CD4-positive, alpha-beta T cell treated with Interleukin-6 at 100 ng/mL for 8 hours (primary cell): ENCODE data around the gene CTDSPL2.
A peak's percentile ranks its signal among the peaks of the same experiment; 100 is the strongest.
"Not testable (repeated sequence)": the region's sequence is repeated elsewhere in the genome, so short reads cannot be mapped to it uniquely, and the experiment has no call there.

Experiments used
- DNase-seq: peaks from one replicate; pipeline ENCODE4 v3.0.0-alpha.2; 2020; ENCODE audit warnings: mixed read lengths, low spot score

CTDSPL2 gene

DNA sequence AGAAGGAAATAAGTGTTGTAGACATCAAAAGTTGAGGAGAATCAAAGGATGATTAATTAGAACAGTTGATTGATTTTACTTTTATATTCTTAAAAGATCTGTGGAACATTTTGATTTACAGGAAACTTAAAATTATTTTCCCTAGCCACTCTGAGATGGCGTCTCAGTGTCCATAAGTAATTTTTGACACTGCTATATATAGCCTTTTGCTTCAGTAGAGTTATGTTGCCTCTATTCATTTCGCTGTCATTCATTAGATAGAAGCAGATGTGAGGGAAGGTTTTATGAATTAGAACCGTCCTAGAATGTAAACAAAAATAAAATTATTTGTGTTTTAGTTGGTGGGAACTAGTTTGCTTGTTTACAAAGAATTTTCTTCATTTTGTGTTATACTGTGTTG, 58.5 kb downstream of the CTDSPL2 start:
- no peak for DNase-seq

DNA sequence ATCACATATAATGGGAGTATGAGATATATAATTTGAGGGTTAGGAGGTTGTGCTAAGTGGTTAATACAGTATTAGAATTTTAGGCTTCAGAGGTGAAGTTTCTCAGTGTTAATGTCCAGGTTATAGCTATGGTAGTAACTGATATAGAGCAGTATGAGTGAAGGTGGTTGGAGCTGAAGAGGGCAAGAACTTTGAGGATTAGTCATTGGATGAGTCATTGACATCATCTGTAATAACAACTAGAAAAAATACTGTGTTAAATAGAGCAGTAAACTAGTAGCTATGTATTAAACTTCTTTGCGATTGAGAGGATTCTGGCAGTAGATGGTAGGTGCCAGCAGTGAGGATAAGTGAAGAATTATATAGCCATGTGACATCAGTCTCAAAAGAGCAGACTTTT, 62.0 kb downstream of the CTDSPL2 start:
- no peak for DNase-seq

DNA sequence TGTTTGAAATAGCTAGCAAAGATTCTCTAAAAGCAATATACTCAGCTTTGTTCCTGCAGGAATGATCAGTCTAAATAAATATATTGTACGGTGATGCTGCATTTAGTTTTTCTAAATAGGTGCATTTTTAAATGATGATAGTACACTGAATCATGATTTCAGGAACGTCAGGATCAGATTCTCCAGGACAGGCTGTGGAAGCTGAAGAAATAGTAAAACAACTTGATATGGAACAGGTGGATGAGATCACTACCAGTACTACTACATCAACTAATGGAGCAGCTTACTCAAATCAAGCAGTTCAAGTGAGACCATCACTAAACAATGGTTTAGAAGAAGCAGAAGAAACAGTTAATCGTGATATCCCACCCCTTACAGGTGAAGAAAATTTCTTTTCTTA, 63.2 kb downstream of the CTDSPL2 start:
- DNase-seq: no peak

DNA sequence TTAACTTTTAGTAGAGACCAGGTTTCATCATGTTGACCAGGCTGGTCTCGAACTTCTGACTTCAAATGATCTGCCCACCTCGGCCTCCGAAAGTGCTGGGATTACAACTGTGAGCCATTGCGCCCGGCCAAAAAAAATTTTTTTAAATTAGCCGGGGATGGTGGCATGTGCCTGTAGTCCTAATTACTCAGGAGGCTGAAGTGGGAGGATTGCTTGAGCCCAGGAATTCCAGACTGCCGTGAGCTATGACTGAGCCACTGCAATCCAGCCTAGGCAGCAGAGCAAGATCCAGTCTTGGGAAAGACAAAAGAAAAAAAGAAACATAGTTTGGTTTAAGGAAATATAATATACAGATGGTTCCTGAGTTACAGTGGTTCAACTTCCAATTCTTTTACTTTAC, 64.6 kb downstream of the CTDSPL2 start:
- DNase-seq: no peak

DNA sequence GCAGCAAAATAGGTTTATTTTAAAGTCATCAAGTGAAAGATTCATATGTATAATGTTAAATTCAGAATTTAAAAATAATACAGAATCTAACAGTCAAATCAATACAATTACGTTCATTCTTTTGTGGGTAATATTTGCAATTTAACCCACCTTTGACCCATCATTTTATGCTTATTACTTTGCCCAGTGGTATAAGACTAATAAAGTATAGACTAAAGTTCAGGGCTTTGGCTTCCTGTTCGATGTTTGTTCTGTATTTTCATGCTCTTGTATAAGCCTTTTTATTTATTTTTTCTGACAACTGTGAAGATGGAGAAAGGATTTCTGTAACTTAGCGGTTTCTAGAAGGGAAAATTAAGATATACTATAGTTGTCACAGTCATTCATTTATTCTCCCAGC, 65.2 kb downstream of the CTDSPL2 start:
- no peak for DNase-seq

DNA sequence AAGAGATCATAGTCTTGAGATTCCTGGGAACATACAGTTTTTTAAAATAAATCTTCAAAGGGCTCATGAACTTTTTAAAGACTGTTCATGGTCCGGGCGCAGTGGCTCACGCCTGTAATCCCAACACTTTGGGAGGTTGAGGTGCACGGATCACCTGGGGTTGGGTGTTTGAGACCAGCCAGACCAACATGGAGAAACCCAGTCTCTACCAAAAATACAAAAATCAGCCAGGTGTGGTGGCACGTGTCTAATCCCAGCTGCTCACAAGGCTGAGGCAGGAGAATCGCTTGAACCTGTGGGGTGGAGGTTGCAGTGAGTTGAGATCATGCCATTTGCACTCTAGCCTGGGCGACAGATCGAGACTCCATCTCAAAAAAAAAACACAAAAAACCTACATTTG, 68.1 kb downstream of the CTDSPL2 start:
- DNase-seq: no peak

DNA sequence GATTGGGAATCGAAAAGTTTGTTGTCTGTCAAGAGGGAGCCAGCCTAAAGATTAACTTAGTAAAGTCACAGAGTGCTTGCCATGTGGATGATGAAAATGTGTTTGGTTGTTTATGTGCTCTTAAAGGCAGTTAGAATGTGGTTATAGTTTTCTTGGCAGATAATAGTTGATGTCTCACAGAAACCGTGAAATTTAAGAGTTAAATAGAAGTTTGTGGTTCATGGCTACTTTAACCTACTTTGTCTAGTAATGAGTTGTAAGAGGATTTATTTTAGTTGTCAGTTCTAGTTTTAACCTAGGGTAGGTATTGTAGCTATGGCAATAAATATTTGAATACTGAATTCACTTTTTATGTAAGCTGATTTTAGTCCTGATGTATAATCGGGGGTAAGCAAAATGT, 73.1 kb downstream of the CTDSPL2 start:
- no peak for DNase-seq

DNA sequence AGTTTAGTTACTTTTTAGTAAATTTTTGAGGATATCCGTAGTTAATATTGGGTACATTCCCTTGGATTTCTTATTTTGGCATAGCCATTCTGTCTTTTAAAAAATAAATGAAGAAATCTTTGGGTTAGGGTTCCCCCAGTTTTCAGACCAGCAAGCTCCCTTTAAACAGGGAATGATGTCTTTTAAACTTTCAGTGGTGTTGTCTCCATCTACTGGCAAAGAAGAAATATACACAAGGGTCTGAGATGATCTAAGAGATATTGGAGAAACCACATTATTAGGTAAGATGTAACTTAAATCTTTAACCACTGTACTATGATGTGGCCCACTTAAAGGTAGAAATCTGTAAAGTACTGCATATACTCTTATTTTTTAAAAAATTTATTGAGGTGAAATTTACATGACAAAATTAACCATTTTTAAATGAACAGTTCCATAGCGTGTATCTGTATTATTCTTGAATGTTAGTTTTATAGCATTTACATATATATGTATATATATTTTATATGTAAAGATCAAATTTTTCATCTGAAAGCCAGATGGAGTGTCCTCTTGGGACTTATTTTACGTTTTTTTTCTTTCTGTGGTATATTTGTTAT, 74.4 kb downstream of the CTDSPL2 start:
- peak; percentile 22 for DNase-seq

DNA sequence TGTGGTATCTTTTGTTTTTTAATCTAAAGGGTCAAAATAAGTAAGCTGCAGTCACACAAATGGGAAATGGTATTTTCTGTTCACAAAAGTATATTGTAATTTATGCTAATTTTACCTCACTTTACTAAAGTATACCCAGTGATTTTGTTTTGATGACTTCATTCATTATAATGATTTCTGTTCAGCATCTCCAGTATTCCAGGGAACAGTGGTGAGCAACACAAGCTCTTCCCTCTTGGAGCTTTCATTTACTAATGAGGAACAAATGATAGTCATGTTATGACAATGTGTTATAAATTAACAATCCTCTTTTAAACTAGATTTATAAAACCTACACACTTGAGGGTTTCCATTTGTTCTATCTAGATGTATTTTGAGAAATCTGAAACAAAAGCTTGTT, 89.0 kb downstream of the CTDSPL2 start:
- DNase-seq: no peak

DNA sequence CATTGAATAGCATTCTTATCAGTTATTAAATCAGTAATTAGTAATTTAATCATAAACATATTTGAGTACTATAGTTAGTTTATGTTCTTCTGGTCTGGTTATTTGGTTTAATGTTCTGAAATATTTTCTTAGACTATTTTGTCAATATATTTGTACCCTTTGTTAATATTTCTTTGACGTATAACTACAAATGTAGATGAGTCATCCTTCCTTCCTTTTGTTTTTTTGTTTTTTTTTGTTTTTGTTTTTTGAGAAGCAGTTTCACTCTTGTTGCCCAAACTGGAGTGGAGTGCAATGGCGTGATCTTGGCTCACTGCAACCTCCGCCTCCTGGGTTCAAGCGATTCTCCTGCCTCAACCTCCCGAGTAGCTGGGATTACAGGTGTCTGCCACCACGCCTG, 92.1 kb downstream of the CTDSPL2 start:
- no peak for DNase-seq

DNA sequence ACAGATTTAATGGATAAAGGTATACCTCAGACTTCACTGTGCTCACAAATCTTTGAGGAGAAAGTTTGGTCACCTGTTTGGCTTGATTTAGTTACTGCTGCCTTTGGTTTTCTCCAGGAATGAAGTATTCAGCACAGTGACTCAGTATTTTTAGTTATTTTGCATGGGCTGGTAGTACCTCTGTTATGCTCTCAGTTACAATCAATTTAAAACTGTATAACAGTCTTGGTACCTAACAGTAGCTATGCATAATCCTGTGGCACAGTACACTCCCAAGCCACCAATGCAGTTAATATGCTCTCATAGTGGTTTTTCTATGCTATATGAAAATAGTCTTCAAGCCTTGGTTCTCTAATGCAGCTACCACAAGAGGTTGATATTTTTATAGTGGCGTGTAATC, 97.6 kb downstream of the CTDSPL2 start:
- no peak for DNase-seq

DNA sequence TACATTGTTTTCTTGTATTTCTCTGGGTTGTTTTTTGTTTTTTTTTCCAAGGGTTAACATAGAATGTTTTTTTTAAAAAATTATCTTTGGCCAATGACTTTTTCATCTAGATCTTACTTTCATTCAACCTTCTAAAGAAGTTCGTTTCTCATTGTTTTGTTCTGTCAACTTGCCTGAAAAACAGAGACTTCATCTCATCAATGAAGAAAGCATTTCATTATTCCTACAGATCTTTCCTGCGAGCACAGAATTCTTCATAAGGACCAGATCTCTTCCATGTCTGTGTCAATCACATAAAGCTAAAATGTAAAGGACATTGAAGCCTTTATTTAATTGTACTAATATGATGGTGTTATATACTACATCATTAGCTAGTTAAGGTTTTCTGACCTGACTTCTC, 99.8 kb downstream of the CTDSPL2 start:
- no peak for DNase-seq

DNA sequence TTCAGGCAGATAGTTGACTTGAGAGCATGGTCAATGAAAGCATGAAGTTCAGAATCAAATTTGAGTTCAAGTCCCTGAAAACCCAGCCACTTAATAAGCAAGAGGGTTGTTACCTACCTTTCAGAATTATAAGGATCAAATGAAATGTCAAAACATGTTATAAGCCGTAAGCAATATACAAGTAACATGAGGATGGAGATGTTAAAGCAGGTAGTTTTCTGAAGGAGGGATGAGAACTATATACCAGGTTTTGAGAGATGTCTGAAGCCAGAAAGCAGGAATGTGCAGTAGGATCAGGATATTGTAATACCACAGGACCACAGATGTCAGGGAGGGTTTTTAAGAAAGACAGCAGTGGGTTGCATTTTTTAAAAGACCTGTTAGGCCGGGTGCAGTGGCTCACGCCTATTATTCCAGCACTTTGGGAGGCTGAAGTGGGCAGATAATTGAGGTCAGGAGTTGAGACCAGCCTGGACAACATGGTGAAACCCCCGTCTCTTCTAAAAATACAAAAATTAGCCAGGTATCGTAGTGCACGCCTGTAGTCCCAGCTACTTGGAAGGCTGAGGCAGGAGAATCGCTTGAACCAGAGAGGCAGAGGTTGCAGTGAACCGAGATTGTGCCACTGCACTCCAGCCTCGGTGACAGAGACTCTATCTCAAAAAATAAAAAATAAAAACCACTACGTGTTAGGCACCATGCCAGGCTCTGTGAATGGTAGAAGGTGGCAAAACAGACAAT, 102.6 kb downstream of the CTDSPL2 start:
- DNase-seq: no peak

DNA sequence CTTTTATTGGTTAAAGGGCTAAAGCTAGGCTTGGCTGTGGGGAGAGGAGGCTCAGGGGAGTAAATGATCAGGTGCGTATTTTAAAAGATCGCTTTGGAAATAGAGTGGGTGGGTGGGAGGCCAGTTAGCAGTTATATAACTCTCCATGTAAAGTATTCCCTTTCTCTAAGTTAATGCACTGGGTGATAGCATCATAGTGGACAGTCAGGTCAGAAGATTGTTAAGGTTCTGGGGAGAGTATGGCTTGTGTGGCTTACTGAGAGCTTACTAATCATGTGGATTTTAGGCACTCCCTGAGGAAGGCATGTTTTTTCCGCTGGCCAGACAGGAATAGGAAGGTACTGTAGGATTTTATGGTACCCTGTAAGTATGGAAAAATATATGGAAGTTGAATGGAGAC, 103.2 kb downstream of the CTDSPL2 start:
- DNase-seq: no peak

DNA sequence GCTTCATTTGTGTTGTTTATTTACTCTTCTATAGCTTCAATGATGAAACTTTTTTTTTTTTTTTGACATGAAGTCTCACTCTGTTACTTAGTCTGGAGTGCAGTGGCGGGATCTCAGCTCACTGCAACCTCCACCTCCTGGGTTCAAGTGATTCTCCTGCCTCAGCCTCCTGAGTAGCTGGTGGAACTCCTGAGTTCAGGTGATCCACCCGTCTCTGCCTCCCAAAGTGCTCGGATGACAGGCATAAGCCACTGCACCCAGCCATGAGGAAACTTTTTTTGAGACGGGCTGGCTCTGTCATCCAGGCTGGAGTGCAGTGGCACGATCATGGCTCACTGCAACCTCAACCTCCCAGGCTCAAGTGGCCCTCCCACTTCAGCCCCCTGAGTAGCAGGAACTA, 104.8 kb downstream of the CTDSPL2 start:
- DNase-seq: not testable (repeated sequence)

DNA sequence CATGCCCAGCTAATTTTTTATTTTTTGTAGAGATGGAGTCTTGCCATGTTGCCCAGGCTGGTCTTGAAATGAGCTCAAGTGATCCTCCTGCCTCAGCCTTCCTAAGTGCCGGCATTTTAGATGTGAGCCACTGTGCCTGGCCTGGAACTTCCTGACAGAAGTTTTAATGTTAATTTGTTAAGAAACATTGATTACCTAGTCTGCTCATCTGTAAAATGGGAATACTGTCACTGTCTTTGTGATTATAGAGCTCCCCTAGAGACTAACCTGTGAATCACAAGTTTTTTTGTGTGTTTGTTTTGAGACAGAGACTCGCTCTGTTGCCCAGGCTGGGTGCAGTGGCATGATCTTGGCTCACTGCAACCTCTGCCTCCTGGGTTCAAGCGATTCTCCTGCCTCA, 105.3 kb downstream of the CTDSPL2 start:
- no peak for DNase-seq

DNA sequence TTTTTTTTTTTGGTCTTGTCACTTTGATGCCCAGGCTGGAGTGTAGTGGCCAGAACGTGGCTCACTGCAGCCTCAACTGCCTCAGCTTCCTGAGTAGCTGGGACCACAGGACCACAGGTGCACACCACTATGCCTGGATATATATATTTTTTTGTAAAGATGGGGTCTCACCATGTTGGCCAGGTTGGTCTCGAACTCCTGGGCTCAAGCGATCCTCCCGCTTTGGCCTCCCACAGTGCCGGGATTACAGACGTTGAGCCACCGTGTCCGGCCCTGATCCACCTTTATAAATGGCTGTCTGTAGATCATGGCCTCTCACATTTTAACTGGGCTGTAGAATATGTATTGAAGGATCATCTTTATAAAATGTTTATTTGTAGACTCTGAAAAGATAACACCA, 107.7 kb downstream of the CTDSPL2 start:
- no peak for DNase-seq

DNA sequence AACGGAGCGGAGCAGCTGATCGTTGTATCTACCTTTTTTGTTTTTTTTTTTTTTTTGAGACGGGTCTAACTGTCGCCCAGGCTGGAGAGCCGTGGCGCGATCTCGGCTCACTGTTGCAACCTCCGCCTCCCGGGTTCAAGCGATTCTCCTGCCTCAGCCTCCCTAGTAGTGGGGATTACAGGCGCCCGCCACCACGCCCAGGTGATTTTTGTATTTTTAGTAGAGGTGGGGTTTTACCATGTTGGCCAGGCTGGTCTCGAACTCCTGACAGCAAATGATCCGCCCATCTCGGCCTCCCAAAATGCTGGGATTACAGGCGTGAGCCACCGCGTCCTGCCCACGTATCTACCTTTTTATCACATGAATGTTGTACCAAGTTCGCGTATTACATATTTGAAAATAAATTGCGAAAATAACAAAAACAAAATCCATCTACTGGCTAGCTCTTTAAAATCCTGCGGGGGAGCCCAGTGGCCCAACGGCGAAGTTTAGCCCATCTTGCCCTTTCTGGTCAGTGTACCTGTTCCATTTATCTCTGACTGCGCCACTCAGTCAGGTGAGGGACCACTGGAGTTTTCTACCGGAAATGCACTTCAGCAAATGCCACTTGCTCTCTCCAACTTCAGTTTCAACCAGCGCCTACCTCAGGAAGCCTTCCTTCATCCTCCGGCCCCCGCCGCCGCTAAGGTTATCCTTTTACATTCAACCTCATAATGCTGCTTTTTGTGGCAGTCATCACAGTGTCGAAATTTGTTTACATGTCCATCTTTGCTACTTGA, 108.3 kb downstream of the CTDSPL2 start:
- peak; percentile 15 for DNase-seq

DNA sequence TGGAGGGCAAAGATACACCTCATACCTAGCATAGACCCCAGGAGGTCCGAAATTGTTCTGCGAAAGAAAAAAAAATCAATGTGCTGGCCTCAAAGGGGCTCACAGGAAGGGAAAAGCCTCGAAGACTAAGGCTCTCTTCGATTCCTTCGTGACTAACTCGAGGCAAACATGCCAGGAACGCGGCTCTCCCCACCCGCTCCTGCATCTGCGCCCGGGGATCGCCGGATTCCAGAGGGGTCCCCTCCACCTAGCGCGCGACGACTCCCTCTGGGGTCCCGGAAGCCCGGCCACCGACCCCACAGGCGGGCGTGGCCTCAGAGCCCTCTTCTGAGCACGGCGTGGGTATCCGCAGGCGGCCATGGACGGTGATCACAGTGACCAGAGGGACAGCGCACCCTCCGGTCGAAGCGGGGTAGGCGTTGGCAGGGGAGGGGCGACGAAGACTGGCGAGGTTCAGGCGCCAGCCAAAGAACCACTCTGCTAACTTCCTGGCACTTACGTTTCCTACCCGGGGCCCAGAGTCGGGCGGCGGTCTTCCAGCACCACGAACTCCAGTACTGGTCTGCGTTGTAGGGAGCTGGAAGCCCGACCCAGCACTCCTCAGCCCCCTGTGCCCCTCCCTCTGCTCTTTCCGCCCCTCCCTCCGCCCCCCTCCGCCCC, 109.0 kb downstream of the CTDSPL2 start:
- DNase-seq: no peak

DNA sequence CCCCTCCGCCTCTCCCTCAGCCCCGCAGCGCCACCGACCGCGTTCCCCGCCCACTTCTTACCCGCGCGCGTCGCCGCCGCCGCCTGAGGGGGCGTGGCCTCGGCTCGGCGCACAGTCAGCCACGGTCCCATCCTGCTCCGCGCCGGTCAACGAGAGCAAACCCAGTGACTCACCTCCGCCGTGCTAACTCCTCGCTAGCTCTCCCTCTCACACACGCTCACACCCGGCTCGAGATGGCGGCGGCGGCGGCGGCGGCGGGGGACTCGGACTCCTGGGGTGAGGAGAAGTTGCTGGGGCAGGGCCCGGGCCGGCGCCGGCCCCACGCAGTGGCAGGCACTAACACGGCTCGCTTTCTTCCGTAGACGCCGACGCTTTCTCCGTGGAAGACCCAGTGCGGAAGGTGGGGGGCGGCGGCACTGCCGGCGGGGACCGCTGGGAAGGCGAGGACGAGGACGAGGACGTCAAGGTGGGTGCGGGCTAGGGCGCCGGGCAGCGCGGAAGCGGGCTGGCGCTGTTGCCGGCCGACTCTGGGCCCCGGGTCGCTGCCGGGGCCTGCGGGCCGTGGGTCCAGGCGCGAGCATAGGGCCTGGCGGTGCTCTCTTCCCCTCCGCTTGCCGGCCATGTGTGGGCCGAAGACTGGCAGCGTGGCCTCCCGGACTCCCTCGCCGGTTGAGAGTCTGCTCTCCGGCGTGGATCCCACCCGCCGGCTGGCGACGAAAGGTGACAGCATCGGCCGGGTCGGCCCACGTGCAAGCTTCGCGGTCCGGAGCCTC, 109.7 kb downstream of the CTDSPL2 start, which contains the start of gene EIF3J:
Gene EIF3J, plus strand, starts transcription at position 186 of the 773 bp plus-strand sequence. Its CDS starts 48 bp downstream, at position 234.
- DNase-seq: peak; percentile 95

DNA sequence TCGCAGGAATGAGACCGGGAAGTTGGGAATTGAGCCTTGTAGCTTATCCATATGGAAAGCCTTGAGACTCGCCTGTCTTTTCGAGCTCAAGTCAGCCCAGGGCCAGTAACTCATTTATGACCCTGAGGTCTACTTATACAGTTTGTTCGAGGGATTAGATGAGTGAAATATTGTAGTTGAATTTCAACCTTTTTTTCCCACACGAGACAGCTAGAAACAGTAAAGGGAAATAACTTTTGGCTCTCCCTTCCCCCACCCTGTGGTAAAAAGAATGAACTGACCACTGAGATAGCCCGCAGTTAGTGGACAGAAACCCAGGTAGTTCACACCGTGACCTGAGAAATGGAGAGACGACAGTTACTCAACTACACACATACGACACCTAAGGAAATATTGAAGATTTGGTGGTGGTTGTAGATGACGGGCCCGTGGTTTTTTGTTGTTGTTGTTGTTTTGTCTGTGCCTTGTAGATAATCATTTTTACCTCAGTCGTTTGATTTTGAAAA, 110.4 kb downstream of the CTDSPL2 start:
- DNase-seq: no peak
